Measurements from ENCODE around the gene SRF. TPM values are rescaled to one million over a fixed set of nuclear protein-coding genes. Genes with fewer than 3 reads are reported as not detected.
A peak's percentile ranks its signal among the peaks of the same experiment; 100 is the strongest.

SRF gene
- total RNA-seq, 1 donor from 2014 or later: 15.0 TPM

- Histone ChIP-seq H4K20me1 (ENCODE audit: low read depth) (peaks cover 65% of the 10 kb centered on the region), H3K4me1 (peaks cover 24% of the 10 kb centered on the region), H3K9ac (no peak overlapping the region), H2AFZ (replicated peaks) (no peak overlapping the region), H3F3A (ENCODE audit: low read depth) (no peaks in the 10 kb centered on the region), H3K4me3 (no peak overlapping the region), H3K27me3 (no peaks in the 10 kb centered on the region), H3K79me2 (ENCODE audit: low read depth) (peaks cover 50% of the 10 kb centered on the region), H3K4me2 (no peak overlapping the region), H3K27ac (no peak overlapping the region), H3K36me3 (no peaks in the 10 kb centered on the region), H3K9me3 (ENCODE audit: low read depth) (no peaks in the 10 kb centered on the region)
- H3K27me3 Mint-ChIP-seq (ENCODE audit: insufficient read depth, low read depth): peaks cover 3% of the 10 kb centered on the region
- H3K9me3 Mint-ChIP-seq: no peaks in the 10 kb centered on the region
- H3K4me3 Mint-ChIP-seq: no peak overlapping the region
- H3K4me1 Mint-ChIP-seq: peaks cover 32% of the 10 kb centered on the region
- no peak for TF ChIP-seq EZH2 (IDR thresholded peaks at IDR 0.05)
- TF ChIP-seq CTCF (IDR thresholded peaks at IDR 0.05): no peak
- TF ChIP-seq EZH2phosphoT487 (IDR thresholded peaks at IDR 0.05): no peak
- H3K27ac Mint-ChIP-seq: no peak overlapping the region
- peaks cover 8% of the 10 kb centered on the region for H3K36me3 Mint-ChIP-seq
- no peak for DNase-seq (ENCODE audit: low spot score)
Observed at GRCh38 chr6:43127180-43127579, 43.9 kb upstream of the SRF start.

DNA sequence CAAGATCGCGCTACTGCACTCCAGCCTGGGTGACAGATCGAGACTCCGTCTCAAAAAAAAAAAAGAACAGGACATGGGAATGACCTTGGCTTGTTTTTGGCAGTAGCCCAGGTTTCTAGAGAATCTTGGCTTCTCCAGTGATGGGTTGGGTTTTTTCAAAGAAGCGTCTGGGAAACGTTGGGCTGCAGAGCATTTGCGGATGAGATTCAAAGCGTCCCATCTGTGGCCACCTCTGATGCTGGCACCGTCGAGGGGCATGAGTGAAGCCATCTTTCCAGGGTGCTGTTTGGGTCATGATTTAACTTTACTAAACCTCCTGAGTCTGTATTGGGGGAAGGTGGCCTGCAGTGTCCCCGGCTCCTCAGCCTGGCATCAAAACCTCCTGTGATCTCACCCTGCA lies 43.2 kb upstream of the SRF start:
- peaks cover 43% of the 10 kb centered on the region for H3K79me2 ChIP-seq (ENCODE audit: low read depth)
- peaks cover 58% of the 10 kb centered on the region for H4K20me1 ChIP-seq (ENCODE audit: low read depth)
- no peak overlapping the region for H3K9ac ChIP-seq
- peaks cover 29% of the 10 kb centered on the region for H3K4me1 Mint-ChIP-seq
- peak overlapping the region; percentile 91 for H3K27ac Mint-ChIP-seq
- no peak overlapping the region for H3K4me2 ChIP-seq
- peaks cover 3% of the 10 kb centered on the region for H3K27me3 Mint-ChIP-seq (ENCODE audit: insufficient read depth, low read depth)
- TF ChIP-seq CTCF (IDR thresholded peaks at IDR 0.05): no peak
- TF ChIP-seq EZH2phosphoT487 (IDR thresholded peaks at IDR 0.05): no peak
- no peak for TF ChIP-seq EZH2 (IDR thresholded peaks at IDR 0.05)
- no peaks in the 10 kb centered on the region for H3K36me3 ChIP-seq
- peaks cover 9% of the 10 kb centered on the region for H3K36me3 Mint-ChIP-seq
- DNase-seq (ENCODE audit: low spot score): no peak
- no peak overlapping the region for H3K4me3 ChIP-seq
- no peaks in the 10 kb centered on the region for H3K9me3 Mint-ChIP-seq
- H2AFZ ChIP-seq (replicated peaks): no peak overlapping the region
- no peaks in the 10 kb centered on the region for H3K27me3 ChIP-seq
- H3K4me3 Mint-ChIP-seq: no peak overlapping the region
- no peak overlapping the region for H3K27ac ChIP-seq
- peaks cover 24% of the 10 kb centered on the region for H3K4me1 ChIP-seq
- H3K9me3 ChIP-seq (ENCODE audit: low read depth): no peaks in the 10 kb centered on the region
- no peaks in the 10 kb centered on the region for H3F3A ChIP-seq (ENCODE audit: low read depth)

- H3K9ac ChIP-seq: no peak overlapping the region
- Mint-ChIP-seq H3K4me3 (no peak overlapping the region), H3K4me1 (peaks cover 18% of the 10 kb centered on the region), H3K27me3 (ENCODE audit: insufficient read depth, low read depth) (peaks cover 3% of the 10 kb centered on the region), H3K9me3 (no peaks in the 10 kb centered on the region), H3K36me3 (peaks cover 9% of the 10 kb centered on the region), H3K27ac (no peak overlapping the region)
- TF ChIP-seq EZH2phosphoT487 (IDR thresholded peaks at IDR 0.05) (no peak), EZH2 (IDR thresholded peaks at IDR 0.05) (no peak), CTCF (IDR thresholded peaks at IDR 0.05) (no peak)
- peaks cover 13% of the 10 kb centered on the region for H3K4me1 ChIP-seq
- H3F3A ChIP-seq (ENCODE audit: low read depth): no peaks in the 10 kb centered on the region
- no peaks in the 10 kb centered on the region for H3K27me3 ChIP-seq
- H3K27ac ChIP-seq: no peak overlapping the region
- no peaks in the 10 kb centered on the region for H3K9me3 ChIP-seq (ENCODE audit: low read depth)
- H2AFZ ChIP-seq (replicated peaks): no peak overlapping the region
- no peak overlapping the region for H3K4me3 ChIP-seq
- peaks cover 48% of the 10 kb centered on the region for H4K20me1 ChIP-seq (ENCODE audit: low read depth)
- no peaks in the 10 kb centered on the region for H3K36me3 ChIP-seq
- no peak overlapping the region for H3K4me2 ChIP-seq
- DNase-seq (ENCODE audit: low spot score): no peak
- peaks cover 33% of the 10 kb centered on the region for H3K79me2 ChIP-seq (ENCODE audit: low read depth)
Observed at GRCh38 chr6:43128926-43129325, 42.1 kb upstream of the SRF start.
